ENCODE results near the gene PDXP. TPM values are rescaled to one million over a fixed set of nuclear protein-coding genes. Genes with fewer than 3 reads are reported as not detected.

The PDXP gene
- total and polyA plus RNA-seq, 2 of the 13 experiments (the other 11 are each of a cell fraction or from before 2014, with no cell fraction given), result 58.2 to 70.6 TPM

DNA sequence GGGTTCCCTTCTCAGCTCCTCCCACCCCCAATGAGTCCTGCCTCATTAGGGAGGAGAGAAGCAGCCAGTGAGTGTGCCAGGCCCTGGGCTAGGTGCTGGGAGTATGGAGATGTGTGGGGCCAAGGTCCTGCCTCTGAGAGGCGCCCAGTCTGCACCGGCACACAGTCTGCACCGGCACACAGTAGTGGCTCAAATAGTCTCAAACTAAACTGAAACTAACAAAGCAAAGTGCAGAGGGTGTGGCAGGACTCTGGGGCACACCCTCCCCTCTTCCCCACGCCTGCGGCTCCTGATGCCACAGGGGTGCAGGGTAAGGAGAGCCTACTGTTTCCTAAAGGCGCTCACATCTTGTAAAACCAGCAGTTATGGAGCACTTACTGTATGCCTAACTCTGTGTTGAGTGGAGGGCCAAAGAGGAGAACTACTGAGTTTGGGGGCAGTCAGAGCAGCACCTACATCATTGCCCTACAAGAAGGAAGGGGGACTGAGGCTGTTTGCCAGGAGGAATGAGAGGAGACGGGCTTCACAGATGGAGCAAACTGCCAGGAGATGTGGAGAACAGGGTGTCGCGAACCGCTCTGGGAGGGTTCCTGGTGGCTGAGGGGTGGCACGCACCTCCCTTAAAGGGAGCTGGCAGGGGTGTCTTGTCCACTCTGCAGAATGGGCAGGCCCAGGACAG lies 20.0 kb upstream of the PDXP start (continued):
- TF ChIP-seq, protein P1, sequence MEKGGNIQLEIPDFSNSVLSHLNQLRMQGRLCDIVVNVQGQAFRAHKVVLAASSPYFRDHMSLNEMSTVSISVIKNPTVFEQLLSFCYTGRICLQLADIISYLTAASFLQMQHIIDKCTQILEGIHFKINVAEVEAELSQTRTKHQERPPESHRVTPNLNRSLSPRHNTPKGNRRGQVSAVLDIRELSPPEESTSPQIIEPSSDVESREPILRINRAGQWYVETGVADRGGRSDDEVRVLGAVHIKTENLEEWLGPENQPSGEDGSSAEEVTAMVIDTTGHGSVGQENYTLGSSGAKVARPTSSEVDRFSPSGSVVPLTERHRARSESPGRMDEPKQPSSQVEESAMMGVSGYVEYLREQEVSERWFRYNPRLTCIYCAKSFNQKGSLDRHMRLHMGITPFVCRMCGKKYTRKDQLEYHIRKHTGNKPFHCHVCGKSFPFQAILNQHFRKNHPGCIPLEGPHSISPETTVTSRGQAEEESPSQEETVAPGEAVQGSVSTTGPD (CRISPR knock-in tag; IDR thresholded peaks at IDR 0.05), result no peak
- TF ChIP-seq ZSCAN9 (CRISPR knock-in tag; IDR thresholded peaks at IDR 0.05; ENCODE audit: borderline replicate concordance), result no peak
- TF ChIP-seq PHF8 (CRISPR knock-in tag; IDR thresholded peaks at IDR 0.05), result no peak
- TF ChIP-seq FLYWCH1 (CRISPR knock-in tag; IDR thresholded peaks at IDR 0.05), result no peak
- TF ChIP-seq TP53 (CRISPR knock-in tag; conservative IDR thresholded peaks at IDR 0.05), result no peak
- peak; percentile 18 for TF ChIP-seq SKI (IDR thresholded peaks at IDR 0.05; ENCODE audit: partially characterized antibody)
- TF ChIP-seq ZNF563 (CRISPR knock-in tag; IDR thresholded peaks at IDR 0.05), result no peak
- TF ChIP-seq SIX4 (CRISPR knock-in tag; IDR thresholded peaks at IDR 0.05), result no peak
- peak; percentile 32; the same call in 1 of the 2 replicates for TF ChIP-seq MYC (CRISPR knock-in tag; IDR thresholded peaks at IDR 0.05; ENCODE audit: borderline replicate concordance)
- TF ChIP-seq KDM2A (CRISPR knock-in tag; IDR thresholded peaks at IDR 0.05; ENCODE audit: borderline replicate concordance, low read depth), result no peak; the same call in 1 of the 2 replicates
- TF ChIP-seq ZNF879 (CRISPR knock-in tag; IDR thresholded peaks at IDR 0.05), result no peak
- TF ChIP-seq, protein P2, sequence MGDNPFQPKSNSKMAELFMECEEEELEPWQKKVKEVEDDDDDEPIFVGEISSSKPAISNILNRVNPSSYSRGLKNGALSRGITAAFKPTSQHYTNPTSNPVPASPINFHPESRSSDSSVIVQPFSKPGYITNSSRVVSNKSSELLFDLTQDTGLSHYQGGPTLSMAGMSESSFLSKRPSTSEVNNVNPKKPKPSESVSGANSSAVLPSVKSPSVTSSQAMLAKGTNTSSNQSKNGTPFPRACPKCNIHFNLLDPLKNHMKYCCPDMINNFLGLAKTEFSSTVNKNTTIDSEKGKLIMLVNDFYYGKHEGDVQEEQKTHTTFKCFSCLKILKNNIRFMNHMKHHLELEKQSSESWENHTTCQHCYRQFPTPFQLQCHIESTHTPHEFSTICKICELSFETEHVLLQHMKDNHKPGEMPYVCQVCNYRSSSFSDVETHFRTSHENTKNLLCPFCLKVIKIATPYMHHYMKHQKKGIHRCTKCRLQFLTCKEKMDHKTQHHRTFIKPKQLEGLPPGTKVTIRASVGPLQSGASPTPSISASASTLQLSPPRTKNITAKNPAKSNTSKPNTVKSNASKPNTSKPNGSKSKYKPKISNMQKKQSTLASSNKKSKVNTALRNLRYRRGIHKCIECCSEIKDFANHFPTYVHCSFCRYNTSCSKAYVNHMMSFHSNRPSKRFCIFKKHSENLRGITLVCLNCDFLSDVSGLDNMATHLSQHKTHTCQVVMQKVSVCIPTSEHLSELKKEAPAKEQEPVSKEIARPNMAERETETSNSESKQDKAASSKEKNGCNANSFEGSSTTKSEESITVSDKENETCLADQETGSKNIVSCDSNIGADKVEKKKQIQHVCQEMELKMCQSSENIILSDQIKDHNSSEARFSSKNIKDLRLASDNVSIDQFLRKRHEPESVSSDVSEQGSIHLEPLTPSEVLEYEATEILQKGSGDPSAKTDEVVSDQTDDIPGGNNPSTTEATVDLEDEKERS (CRISPR knock-in tag; IDR thresholded peaks at IDR 0.05), result no peak
- no peak for TF ChIP-seq ZNF234 (CRISPR knock-in tag; conservative IDR thresholded peaks at IDR 0.05)
- TF ChIP-seq, protein P3, sequence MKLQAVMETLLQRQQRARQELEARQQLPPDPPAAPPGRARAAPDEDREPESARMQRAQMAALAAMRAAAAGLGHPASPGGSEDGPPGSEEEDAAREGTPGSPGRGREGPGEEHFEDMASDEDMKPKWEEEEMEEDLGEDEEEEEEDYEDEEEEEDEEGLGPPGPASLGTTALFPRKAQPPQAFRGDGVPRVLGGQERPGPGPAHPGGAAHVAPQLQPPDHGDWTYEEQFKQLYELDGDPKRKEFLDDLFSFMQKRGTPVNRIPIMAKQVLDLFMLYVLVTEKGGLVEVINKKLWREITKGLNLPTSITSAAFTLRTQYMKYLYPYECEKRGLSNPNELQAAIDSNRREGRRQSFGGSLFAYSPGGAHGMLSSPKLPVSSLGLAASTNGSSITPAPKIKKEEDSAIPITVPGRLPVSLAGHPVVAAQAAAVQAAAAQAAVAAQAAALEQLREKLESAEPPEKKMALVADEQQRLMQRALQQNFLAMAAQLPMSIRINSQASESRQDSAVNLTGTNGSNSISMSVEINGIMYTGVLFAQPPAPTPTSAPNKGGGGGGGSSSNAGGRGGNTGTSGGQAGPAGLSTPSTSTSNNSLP (IDR thresholded peaks at IDR 0.05; ENCODE audit: low read depth, low read length), result no peak
- TF ChIP-seq, protein P4, sequence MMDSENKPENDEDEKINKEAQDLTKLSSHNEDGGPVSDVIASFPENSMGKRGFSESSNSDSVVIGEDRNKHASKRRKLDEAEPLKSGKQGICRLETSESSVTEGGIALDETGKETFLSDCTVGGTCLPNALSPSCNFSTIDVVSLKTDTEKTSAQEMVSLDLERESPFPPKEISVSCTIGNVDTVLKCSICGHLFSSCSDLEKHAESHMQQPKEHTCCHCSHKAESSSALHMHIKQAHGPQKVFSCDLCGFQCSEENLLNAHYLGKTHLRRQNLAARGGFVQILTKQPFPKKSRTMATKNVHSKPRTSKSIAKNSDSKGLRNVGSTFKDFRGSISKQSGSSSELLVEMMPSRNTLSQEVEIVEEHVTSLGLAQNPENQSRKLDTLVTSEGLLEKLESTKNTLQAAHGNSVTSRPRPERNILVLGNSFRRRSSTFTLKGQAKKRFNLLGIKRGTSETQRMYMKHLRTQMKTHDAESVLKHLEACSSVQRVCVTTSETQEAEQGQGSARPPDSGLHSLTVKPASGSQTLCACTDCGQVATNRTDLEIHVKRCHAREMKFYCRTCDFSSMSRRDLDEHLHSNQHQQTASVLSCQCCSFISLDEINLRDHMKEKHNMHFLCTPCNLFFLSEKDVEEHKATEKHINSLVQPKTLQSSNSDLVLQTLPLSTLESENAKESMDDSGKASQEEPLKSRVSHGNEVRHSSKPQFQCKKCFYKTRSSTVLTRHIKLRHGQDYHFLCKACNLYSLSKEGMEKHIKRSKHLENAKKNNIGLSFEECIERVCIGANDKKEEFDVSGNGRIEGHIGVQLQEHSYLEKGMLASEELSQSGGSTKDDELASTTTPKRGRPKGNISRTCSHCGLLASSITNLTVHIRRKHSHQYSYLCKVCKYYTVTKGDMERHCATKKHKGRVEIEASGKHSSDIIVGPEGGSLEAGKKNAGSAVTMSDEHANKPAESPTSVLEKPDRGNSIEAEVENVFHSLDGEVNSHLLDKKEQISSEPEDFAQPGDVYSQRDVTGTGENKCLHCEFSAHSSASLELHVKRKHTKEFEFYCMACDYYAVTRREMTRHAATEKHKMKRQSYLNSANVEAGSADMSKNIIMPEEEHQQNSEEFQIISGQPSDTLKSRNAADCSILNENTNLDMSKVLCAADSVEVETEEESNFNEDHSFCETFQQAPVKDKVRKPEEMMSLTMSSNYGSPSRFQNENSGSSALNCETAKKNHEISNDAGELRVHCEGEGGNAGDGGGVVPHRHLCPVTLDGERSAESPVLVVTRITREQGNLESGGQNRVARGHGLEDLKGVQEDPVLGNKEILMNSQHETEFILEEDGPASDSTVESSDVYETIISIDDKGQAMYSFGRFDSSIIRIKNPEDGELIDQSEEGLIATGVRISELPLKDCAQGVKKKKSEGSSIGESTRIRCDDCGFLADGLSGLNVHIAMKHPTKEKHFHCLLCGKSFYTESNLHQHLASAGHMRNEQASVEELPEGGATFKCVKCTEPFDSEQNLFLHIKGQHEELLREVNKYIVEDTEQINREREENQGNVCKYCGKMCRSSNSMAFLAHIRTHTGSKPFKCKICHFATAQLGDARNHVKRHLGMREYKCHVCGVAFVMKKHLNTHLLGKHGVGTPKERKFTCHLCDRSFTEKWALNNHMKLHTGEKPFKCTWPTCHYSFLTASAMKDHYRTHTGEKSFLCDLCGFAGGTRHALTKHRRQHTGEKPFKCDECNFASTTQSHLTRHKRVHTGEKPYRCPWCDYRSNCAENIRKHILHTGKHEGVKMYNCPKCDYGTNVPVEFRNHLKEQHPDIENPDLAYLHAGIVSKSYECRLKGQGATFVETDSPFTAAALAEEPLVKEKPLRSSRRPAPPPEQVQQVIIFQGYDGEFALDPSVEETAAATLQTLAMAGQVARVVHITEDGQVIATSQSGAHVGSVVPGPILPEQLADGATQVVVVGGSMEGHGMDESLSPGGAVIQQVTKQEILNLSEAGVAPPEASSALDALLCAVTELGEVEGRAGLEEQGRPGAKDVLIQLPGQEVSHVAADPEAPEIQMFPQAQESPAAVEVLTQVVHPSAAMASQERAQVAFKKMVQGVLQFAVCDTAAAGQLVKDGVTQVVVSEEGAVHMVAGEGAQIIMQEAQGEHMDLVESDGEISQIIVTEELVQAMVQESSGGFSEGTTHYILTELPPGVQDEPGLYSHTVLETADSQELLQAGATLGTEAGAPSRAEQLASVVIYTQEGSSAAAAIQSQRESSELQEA (CRISPR knock-in tag; IDR thresholded peaks at IDR 0.05; ENCODE audit: not compliant biosample characterization), result no peak

Measured in HepG2 (cell line).